Neural cell (in vitro differentiated cells): Measurements from ENCODE around the gene ESPL1. TPM values are rescaled to one million over a fixed set of nuclear protein-coding genes. Genes with fewer than 3 reads are reported as not detected.

Experiments
- H2AFZ ChIP-seq: fragments of 200-600, 300-800 bp; sonication (generic), shearing (Covaris generic); 2 replicates; pipeline ENCODE4 v1.6.0; 2014; ENCODE audit warnings: low read depth, mild to moderate bottlenecking, antibody characterized with exemption, low read length, moderate library complexity
- H3F3A ChIP-seq: fragments of 200-600 bp; shearing (Covaris generic); 2 replicates; pipeline ENCODE4 v1.6.1; 2016; ENCODE audit warnings: mild to moderate bottlenecking, moderate library complexity, mixed read lengths, antibody characterized with exemption, low read length; ENCODE audit not compliant: insufficient read depth, poor library complexity, severe bottlenecking
- H3K27ac ChIP-seq: fragments of 200-600, 300-800 bp; sonication (generic), shearing (Covaris generic); 2 replicates; pipeline ENCODE4 v1.5.1; 2014; ENCODE audit warnings: mild to moderate bottlenecking, low read length, moderate library complexity
- H3K27me3 ChIP-seq: fragments of 300-800, 200-600 bp; sonication (generic), shearing (Covaris generic); 2 replicates; pipeline ENCODE4 v1.6.0; 2014; ENCODE audit warnings: mild to moderate bottlenecking, low read depth, low read length, moderate library complexity; ENCODE audit not compliant: insufficient read depth
- H3K36me3 ChIP-seq: fragments of 300-800, 200-600 bp; sonication (generic), shearing (Covaris generic); 2 replicates; pipeline ENCODE4 v1.5.1; 2014; ENCODE audit warnings: mild to moderate bottlenecking, antibody characterized with exemption, low read length, moderate library complexity; ENCODE audit not compliant: insufficient read depth
- H3K4me2 ChIP-seq: fragments of 300-800, 200-600 bp; sonication (generic), shearing (Covaris generic); 2 replicates; pipeline ENCODE4 v1.6.0; 2014; ENCODE audit warnings: mild to moderate bottlenecking, low read length
- H3K4me3 ChIP-seq: fragments of 300-800, 200-600 bp; sonication (generic), shearing (Covaris generic); 2 replicates; pipeline ENCODE4 v1.5.1; 2014; ENCODE audit warnings: mild to moderate bottlenecking, low read length, moderate library complexity
- H3K79me2 ChIP-seq: fragments of 200-600 bp; shearing (Covaris generic); replicated peaks from 2 replicates; pipeline ENCODE4 v1.6.0; 2014; ENCODE audit warnings: mild to moderate bottlenecking, low read length, moderate library complexity; ENCODE audit not compliant: insufficient read depth
- H3K9ac ChIP-seq: fragments of 300-800, 200-600 bp; sonication (generic), shearing (Covaris generic); 2 replicates; pipeline ENCODE4 v1.6.1; 2016; ENCODE audit warnings: mild to moderate bottlenecking, low read length, mixed read lengths
- H3K9me2 ChIP-seq: fragments of 200-600 bp; shearing (Covaris generic); 2 replicates; pipeline ENCODE4 v1.6.1; 2016; ENCODE audit warnings: mild to moderate bottlenecking, low read length, mixed read lengths; ENCODE audit not compliant: insufficient read depth
- H3K9me3 ChIP-seq: fragments of 200-600, 300-800 bp; sonication (generic), shearing (Covaris generic); 2 replicates; pipeline ENCODE4 v1.6.1; 2016; ENCODE audit warnings: mild to moderate bottlenecking, mixed run types, low read length, moderate library complexity, mixed read lengths
- H4K20me1 ChIP-seq: fragments of 200-600 bp; shearing (Covaris generic); 2 replicates; pipeline ENCODE4 v1.6.1; 2016; ENCODE audit warnings: mild to moderate bottlenecking, mixed run types; ENCODE audit not compliant: insufficient read depth
- EP300 ChIP-seq: fragments of 450-650 bp; conservative IDR thresholded peaks from 2 replicates; pipeline ENCODE4 v1.6.1; 2014; ENCODE audit warnings: antibody characterized with exemption, mild to moderate bottlenecking, moderate library complexity; ENCODE audit not compliant: poor library complexity, severe bottlenecking
- EZH2 ChIP-seq: fragments of 200-600, 300-800 bp; shearing (Covaris generic), sonication (generic); IDR thresholded peaks from 2 replicates; pipeline ENCODE4 v1.6.1; 2014; ENCODE audit warnings: antibody characterized with exemption, low read length, borderline replicate concordance, mild to moderate bottlenecking; ENCODE audit not compliant: insufficient read depth, poor library complexity, severe bottlenecking
- MXI1 ChIP-seq: fragments of 450-650 bp; conservative IDR thresholded peaks from 2 replicates; pipeline ENCODE4 v1.6.1; 2014; ENCODE audit warnings: antibody characterized with exemption, mild to moderate bottlenecking; ENCODE audit not compliant: poor library complexity, severe bottlenecking
- POLR2AphosphoS5 ChIP-seq: IDR thresholded peaks from 2 replicates; pipeline ENCODE4 v1.6.1; 2012
- RAD21 ChIP-seq: fragments of 450-650 bp; conservative IDR thresholded peaks from 2 replicates; pipeline ENCODE4 v1.6.1; 2014; ENCODE audit warnings: antibody characterized with exemption, mild to moderate bottlenecking, moderate library complexity
- SMC3 ChIP-seq: fragments of 450-650 bp; conservative IDR thresholded peaks from 2 replicates; pipeline ENCODE4 v1.6.1; 2014; ENCODE audit warnings: antibody characterized with exemption, mild to moderate bottlenecking, moderate library complexity; ENCODE audit not compliant: poor library complexity
- TAF1 ChIP-seq: IDR thresholded peaks from 2 replicates; pipeline ENCODE4 v1.6.1; 2012; ENCODE audit warnings: low read depth
- polyA plus RNA-seq: library from polyadenylated mRNA; depleted of rRNA; stranded (reverse); fragments of >200 nt; gene quantifications from 2 replicates; pipeline ENCODE4 v1.2.3, GENCODE V29; 2014
- TF ChIP-seq, protein P1 (sequence below): IDR thresholded peaks from 2 replicates; pipeline ENCODE4 v1.6.1; 2012; ENCODE audit warnings: borderline replicate concordance
- TF ChIP-seq, protein P2 (sequence below): fragments of 450-650 bp; IDR thresholded peaks from 2 replicates; pipeline ENCODE4 v1.5.1; 2014; ENCODE audit warnings: antibody characterized with exemption, mild to moderate bottlenecking, moderate library complexity; ENCODE audit not compliant: poor library complexity, severe bottlenecking

Gene ESPL1
- polyA plus RNA-seq, 1 donor from 2014 or later = 0.33 TPM

DNA sequence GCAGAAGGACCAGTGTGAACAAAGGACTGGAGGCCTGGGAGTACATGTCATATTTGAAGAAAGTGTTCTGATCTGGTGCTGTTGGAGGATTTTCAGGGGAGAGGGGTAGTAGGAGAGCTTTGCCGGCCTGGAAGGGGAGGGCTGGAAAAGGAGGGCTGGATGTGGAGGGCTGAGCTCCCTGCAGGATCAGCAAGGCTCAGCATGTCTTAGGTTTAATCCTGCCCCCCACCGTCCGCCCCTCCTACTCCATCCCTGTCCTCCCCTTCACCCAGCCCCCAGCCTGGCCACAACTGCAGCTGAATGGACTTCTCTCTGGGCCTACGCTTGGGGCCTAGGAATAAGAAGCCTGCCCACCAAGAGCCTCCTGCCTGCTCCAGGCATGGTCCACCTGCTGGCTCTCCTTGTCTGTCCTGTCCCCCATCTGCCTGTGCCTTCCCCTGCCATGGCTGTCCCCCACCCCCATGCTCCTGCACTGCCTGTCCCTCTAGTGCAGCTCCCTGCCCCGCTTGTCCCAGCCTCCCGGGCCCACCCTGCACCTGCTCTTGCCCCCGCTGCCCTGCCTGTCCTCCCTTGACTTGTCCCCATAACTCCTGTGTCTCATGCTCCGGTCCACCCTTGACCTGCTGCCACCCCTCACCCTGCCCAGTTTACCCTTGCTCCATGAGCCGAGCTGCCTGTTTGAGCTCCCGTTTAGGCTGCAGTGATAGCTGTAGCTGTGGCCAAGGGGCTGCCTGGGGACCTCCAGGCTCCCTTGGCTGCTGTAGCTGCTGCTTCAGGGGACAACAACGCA lies 26.3 kb upstream of the ESPL1 start:
- Histone ChIP-seq H3K27ac (no peak overlapping the region), H4K20me1 (no peaks in the 10 kb centered on the region), H3F3A (no peaks in the 10 kb centered on the region), H3K4me2 (no peak overlapping the region), H3K79me2 (no peaks in the 10 kb centered on the region), H3K36me3 (no peaks in the 10 kb centered on the region), H3K9me2 (no peaks in the 10 kb centered on the region), H3K9ac (no peak overlapping the region), H3K27me3 (no peaks in the 10 kb centered on the region), H3K9me3 (no peaks in the 10 kb centered on the region), H3K4me3 (no peak overlapping the region), H2AFZ (no peak overlapping the region)
- TF ChIP-seq, protein P1, sequence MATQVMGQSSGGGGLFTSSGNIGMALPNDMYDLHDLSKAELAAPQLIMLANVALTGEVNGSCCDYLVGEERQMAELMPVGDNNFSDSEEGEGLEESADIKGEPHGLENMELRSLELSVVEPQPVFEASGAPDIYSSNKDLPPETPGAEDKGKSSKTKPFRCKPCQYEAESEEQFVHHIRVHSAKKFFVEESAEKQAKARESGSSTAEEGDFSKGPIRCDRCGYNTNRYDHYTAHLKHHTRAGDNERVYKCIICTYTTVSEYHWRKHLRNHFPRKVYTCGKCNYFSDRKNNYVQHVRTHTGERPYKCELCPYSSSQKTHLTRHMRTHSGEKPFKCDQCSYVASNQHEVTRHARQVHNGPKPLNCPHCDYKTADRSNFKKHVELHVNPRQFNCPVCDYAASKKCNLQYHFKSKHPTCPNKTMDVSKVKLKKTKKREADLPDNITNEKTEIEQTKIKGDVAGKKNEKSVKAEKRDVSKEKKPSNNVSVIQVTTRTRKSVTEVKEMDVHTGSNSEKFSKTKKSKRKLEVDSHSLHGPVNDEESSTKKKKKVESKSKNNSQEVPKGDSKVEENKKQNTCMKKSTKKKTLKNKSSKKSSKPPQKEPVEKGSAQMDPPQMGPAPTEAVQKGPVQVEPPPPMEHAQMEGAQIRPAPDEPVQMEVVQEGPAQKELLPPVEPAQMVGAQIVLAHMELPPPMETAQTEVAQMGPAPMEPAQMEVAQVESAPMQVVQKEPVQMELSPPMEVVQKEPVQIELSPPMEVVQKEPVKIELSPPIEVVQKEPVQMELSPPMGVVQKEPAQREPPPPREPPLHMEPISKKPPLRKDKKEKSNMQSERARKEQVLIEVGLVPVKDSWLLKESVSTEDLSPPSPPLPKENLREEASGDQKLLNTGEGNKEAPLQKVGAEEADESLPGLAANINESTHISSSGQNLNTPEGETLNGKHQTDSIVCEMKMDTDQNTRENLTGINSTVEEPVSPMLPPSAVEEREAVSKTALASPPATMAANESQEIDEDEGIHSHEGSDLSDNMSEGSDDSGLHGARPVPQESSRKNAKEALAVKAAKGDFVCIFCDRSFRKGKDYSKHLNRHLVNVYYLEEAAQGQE = no peak
- TF ChIP-seq TAF1 (no peak), POLR2AphosphoS5 (no peak), MXI1 (no peak), EZH2 (no peak), EP300 (no peak), RAD21 (no peak), SMC3 (no peak)
- TF ChIP-seq, protein P2, sequence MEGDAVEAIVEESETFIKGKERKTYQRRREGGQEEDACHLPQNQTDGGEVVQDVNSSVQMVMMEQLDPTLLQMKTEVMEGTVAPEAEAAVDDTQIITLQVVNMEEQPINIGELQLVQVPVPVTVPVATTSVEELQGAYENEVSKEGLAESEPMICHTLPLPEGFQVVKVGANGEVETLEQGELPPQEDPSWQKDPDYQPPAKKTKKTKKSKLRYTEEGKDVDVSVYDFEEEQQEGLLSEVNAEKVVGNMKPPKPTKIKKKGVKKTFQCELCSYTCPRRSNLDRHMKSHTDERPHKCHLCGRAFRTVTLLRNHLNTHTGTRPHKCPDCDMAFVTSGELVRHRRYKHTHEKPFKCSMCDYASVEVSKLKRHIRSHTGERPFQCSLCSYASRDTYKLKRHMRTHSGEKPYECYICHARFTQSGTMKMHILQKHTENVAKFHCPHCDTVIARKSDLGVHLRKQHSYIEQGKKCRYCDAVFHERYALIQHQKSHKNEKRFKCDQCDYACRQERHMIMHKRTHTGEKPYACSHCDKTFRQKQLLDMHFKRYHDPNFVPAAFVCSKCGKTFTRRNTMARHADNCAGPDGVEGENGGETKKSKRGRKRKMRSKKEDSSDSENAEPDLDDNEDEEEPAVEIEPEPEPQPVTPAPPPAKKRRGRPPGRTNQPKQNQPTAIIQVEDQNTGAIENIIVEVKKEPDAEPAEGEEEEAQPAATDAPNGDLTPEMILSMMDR = no peak

DNA sequence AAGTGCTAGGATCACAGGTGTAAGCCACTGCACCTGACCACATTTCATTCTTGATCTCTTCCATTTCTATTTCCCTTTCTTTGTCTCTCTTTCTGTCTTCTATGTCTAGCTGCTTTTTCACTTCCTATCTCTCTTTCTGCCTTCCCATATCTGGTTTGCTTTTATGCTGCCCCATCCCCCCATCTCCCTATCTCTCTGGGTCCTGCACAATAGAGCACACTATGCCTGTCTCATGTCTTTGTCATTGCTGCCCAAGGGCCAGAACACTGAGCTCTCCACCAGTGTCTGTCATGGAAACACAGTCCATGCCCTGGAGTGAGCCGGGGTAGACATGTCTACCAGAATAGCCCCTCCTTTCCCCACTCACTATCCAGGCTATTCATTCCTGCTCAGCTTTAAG lies 23.8 kb upstream of the ESPL1 start:
- Histone ChIP-seq H3K27me3 (no peaks in the 10 kb centered on the region), H3K9ac (no peak overlapping the region), H4K20me1 (no peaks in the 10 kb centered on the region), H3K4me3 (no peak overlapping the region), H3F3A (no peaks in the 10 kb centered on the region), H3K36me3 (no peaks in the 10 kb centered on the region), H3K4me2 (no peak overlapping the region), H3K79me2 (no peaks in the 10 kb centered on the region), H2AFZ (no peak overlapping the region), H3K9me2 (no peaks in the 10 kb centered on the region), H3K27ac (no peak overlapping the region), H3K9me3 (no peaks in the 10 kb centered on the region)
- TF ChIP-seq, protein P1 = no peak
- TF ChIP-seq RAD21 (no peak), SMC3 (no peak), POLR2AphosphoS5 (no peak), MXI1 (no peak), EZH2 (no peak), TAF1 (no peak), EP300 (no peak)
- TF ChIP-seq, protein P2 = no peak
